Fibroblast of skin of back (primary cell): ENCODE measurements around the gene INTS3. TPM values are rescaled to one million over a fixed set of nuclear protein-coding genes. Genes with fewer than 3 reads are reported as not detected.

Experiments
- DNase-seq: peaks from one replicate; pipeline ENCODE4 v3.0.0-alpha.2; 2013
- polyA plus RNA-seq, 2 experiments: library from polyadenylated mRNA; unstranded; fragments of 120-200 nt; gene quantifications; one replicate each; pipeline ENCODE4 v1.2.1, GENCODE V29; 2013; ENCODE audit not compliant: insufficient read length in 2 of 2

The INTS3 gene, protein sequence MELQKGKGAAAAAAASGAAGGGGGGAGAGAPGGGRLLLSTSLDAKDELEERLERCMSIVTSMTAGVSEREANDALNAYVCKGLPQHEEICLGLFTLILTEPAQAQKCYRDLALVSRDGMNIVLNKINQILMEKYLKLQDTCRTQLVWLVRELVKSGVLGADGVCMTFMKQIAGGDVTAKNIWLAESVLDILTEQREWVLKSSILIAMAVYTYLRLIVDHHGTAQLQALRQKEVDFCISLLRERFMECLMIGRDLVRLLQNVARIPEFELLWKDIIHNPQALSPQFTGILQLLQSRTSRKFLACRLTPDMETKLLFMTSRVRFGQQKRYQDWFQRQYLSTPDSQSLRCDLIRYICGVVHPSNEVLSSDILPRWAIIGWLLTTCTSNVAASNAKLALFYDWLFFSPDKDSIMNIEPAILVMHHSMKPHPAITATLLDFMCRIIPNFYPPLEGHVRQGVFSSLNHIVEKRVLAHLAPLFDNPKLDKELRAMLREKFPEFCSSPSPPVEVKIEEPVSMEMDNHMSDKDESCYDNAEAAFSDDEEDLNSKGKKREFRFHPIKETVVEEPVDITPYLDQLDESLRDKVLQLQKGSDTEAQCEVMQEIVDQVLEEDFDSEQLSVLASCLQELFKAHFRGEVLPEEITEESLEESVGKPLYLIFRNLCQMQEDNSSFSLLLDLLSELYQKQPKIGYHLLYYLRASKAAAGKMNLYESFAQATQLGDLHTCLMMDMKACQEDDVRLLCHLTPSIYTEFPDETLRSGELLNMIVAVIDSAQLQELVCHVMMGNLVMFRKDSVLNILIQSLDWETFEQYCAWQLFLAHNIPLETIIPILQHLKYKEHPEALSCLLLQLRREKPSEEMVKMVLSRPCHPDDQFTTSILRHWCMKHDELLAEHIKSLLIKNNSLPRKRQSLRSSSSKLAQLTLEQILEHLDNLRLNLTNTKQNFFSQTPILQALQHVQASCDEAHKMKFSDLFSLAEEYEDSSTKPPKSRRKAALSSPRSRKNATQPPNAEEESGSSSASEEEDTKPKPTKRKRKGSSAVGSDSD
- 30.1 TPM for polyA plus RNA-seq (2013, experiment 1 of 2; ENCODE audit: insufficient read length)
- polyA plus RNA-seq (2013, experiment 2 of 2; ENCODE audit: insufficient read length): 30.4 TPM

DNA sequence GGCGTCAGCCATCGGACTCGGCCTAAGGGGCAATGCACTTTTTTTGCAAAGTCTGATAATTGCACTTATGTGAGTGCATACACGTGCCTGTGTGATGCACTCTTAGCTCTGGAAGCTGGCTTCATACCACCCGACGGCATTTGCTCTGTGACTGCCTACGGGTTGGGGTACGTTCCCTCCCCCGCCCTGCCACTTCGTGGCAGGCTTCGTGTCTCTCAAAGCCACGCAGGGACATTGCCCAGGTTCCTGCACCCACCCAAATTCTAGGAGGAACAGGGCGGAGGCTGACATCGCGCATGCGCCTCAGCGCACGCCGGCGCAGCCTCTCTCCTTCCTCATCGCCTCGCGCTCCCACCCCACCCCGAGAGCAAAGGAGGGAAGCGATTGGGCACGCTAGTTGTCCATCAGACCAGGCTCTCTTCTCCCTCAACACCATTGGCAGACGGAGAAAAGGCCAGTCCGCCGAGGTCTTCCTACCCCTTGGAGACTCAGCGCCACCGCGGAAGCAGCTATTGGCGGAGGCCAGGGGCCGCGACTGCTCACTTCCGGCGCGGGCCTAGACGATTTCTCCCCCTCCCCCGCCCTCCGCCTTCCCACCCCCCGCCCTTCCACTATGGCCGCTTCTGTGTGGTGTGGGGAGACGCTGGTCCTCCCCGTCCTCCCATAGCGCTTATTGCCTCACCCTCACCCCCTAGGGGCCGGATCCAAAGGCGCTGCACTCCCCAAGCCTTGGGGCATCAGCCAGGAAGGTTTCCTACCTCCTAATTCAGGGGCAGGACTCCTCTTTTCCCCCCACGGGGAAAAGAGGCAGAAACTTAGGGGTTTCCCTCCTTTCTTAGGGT lies at the start of gene INTS3:
TSS of gene INTS3 (plus strand) at position 588 of the 842 bp plus-strand sequence. CDS start 585 bp downstream, outside the sequence.
- DNase-seq: peak; percentile 100

DNA sequence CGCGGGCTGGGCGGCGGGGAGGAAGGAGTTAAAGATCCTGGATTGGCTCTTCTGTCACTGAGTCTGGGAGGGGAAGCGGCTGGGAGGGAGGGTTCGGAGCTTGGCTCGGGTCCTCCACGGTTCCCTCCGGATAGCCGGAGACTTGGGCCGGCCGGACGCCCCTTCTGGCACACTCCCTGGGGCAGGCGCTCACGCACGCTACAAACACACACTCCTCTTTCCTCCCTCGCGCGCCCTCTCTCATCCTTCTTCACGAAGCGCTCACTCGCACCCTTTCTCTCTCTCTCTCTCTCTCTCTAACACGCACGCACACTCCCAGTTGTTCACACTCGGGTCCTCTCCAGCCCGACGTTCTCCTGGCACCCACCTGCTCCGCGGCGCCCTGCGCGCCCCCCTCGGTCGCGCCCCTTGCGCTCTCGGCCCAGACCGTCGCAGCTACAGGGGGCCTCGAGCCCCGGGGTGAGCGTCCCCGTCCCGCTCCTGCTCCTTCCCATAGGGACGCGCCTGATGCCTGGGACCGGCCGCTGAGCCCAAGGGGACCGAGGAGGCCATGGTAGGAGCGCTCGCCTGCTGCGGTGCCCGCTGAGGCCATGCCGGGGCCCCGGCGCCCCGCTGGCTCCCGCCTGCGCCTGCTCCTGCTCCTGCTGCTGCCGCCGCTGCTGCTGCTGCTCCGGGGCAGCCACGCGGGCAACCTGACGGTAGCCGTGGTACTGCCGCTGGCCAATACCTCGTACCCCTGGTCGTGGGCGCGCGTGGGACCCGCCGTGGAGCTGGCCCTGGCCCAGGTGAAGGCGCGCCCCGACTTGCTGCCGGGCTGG lies 49.1 kb upstream of the INTS3 start, which contains the start of gene NPR1:
TSS of gene NPR1 (plus strand) at position 170 of the 818 bp plus-strand sequence. CDS start at position 591, 421 bp downstream.
- no peak for DNase-seq

DNA sequence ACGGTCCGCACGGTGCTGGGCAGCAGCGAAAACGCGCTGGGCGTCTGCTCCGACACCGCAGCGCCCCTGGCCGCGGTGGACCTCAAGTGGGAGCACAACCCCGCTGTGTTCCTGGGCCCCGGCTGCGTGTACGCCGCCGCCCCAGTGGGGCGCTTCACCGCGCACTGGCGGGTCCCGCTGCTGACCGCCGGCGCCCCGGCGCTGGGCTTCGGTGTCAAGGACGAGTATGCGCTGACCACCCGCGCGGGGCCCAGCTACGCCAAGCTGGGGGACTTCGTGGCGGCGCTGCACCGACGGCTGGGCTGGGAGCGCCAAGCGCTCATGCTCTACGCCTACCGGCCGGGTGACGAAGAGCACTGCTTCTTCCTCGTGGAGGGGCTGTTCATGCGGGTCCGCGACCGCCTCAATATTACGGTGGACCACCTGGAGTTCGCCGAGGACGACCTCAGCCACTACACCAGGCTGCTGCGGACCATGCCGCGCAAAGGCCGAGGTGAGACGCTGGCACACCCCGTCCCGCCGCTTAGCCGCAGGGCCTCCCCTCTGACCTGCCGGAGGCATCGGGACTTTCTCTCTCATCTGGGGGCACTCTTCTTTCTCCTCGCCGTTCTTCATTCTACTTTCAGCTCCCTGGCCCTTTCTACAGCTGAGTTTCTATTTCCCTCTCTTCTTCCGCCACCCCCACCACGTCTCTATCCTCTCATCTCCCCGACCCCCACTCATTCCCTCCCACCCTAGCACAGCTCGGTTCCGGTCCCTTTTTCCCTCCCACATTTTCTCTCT lies 48.3 kb upstream of the INTS3 start:
- DNase-seq: no peak

DNA sequence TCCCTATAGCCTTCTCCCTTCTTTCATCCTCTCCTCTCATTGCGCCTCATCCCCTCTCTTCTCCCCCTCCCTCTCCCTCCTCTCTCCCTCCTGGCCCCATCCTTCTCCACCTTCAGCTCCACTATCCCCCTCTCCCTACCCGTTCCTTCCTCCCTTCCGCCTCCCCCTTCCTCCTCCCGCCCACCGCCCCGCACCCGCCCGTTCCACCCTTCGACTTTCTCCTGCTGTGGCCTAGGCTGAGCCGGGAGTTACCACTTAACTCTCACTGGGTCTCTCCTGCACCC lies 47.8 kb upstream of the INTS3 start:
- no peak for DNase-seq

DNA sequence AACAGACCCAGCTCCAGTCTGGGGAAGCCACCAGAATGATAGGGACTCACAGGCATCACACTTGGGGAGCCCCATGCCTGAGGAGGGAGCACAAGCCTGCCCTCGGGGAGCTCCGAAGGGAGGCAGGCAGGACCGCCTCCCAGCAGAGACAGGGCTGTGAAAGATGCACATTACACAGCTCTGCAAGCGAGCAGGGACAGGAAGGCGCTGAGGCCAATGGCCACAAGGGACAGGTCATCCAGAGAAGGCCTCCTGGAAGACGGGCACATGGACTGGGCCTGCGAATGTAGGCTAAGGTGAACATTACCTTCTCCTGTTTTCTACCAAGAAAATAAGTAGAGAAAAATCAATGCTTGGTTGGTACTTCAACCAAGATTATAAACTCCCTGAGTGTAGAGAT lies 45.1 kb upstream of the INTS3 start:
- DNase-seq: no peak

DNA sequence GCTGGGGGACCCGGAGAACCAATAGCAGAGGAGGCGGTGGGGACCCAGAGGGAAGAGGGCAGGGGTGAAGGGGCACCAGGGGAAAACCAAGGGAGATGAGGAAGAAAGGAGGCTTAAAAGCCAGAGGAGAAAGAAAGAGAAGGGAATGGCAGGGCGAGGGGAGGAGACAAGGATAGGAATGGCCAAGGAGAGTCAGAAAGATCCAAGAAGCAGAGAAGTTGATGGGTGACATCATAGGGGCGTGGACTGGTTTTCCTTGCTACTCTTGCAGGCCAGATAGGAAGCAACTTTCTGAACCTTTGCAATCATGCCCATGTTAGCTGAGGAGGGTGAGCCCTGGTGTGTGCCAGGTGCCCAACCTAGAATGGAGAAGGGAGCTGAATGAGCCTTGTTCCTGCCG lies 44.0 kb upstream of the INTS3 start:
- no peak for DNase-seq

DNA sequence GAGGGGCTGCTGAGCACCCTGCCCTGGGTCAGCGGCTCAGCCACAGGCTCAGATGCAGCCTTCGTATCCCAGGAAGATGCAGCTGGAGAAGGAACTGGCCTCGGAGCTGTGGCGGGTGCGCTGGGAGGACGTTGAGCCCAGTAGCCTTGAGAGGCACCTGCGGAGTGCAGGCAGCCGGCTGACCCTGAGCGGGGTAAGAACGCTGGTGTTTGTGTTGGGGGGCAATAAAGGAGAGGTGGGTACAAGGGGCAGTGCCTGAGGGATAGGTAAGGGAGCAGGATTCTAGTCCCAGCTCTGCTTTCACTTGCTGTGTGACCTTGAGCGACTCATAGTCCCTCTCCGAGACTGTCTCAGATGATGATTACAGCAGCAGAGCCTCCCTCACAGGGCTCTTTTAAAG lies 43.0 kb upstream of the INTS3 start:
- no peak for DNase-seq

DNA sequence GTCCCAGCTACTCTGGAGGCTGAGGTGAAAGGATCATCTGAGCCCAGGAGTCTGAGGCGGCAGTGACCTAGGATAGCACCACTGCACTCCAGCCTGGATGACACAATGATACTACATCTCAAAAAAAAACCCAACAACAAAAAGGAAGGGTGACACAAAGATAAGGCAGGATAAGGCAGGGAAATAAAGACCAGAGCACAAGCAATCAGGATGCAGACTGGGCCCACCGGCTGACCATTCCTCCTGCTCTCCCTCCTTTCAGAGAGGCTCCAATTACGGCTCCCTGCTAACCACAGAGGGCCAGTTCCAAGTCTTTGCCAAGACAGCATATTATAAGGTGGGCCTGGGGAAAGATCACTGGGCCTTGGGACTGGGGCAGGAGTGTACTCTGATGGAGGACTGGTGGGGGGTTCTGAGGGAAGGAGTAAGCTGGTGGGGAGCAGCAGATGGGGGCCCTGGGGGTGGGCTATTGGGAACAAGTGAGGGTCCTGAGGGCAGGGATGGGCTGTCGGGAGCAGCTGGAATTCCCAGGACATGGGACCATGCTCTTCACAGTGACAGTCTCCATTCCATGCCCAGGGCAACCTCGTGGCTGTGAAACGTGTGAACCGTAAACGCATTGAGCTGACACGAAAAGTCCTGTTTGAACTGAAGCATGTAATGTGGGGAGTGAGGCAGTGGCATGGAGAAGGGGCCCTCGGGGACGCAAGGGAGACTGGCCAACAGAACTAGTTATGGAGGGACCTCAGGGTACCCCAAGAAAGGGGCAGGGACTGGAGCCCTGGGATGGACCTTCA lies 42.1 kb upstream of the INTS3 start:
- DNase-seq: no peak

DNA sequence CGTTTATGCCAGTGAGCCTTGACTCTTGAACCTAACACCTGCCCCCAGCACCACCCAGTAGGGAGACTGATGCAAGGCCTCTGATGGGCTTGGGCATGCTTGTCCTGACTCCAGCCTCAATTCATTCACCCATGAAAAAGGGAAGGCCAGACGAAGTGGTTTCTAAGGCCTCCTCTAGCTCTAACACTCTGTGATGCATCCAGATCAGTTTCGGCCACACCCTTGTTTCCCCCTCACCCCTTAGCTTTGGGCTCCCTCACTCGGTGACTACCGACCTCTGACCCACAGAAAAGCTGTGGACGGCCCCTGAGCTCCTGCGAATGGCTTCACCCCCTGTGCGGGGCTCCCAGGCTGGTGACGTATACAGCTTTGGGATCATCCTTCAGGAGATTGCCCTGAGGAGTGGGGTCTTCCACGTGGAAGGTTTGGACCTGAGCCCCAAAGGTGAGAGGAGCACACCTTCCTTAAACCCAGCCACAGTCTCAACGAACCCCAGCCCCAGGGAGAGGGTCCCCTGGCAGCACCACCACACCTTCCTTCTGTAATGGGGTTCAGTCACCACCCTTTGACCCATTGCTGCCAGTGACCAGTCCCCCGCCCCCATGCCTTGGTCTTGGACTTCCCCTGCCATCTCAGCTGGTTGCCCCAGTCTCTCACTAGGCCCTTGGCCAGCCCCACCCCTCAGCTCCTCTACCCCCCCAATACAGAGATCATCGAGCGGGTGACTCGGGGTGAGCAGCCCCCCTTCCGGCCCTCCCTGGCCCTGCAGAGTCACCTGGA lies 40.3 kb upstream of the INTS3 start:
- no peak for DNase-seq

DNA sequence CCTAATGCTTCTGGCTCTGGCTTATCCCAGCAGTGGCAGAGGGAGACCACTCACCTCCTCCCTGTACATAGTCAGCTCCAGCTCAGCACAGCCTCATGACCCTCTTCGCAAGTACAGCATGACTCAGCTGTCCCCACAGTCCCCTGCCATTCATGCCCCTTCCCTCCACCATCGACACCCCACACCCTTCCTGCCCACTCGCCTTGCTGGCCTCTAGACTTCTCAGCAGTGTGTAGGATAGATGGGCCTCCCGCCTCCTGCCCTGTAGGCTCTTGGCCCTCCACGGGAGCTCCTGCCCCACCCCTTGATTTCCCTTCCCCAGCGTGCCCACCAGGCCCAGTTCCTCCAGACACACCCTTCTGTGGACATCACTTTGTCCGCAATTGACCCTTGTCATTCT lies 39.6 kb upstream of the INTS3 start:
- DNase-seq: no peak

DNA sequence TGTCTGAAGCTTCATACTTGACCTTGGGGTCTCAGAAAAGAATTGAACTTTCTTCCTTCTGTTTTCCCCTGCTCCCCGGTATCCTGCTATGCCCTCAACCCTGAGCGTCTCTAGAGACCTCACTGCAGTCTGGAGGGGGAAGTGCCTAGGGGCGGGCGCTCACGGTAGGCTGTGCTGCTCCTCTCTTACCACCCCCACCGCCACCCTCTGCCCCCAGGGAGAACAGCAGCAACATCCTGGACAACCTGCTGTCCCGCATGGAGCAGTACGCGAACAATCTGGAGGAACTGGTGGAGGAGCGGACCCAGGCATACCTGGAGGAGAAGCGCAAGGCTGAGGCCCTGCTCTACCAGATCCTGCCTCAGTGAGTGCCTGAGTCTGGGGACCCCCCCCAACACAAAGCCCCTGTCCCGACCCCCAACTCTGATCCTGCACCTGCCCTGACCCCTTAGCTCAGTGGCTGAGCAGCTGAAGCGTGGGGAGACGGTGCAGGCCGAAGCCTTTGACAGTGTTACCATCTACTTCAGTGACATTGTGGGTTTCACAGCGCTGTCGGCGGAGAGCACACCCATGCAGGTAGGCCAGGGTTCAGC lies 39.0 kb upstream of the INTS3 start:
- DNase-seq: no peak

DNA sequence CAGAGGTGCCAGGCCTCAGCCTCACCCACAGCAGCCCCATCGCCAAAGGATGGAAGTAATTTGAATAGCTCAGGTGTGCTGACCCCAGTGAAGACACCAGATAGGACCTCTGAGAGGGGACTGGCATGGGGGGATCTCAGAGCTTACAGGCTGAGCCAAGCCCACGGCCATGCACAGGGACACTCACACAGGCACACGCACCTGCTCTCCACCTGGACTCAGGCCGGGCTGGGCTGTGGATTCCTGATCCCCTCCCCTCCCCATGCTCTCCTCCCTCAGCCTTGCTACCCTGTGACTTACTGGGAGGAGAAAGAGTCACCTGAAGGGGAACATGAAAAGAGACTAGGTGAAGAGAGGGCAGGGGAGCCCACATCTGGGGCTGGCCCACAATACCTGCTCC lies 34.4 kb upstream of the INTS3 start:
- no peak for DNase-seq

DNA sequence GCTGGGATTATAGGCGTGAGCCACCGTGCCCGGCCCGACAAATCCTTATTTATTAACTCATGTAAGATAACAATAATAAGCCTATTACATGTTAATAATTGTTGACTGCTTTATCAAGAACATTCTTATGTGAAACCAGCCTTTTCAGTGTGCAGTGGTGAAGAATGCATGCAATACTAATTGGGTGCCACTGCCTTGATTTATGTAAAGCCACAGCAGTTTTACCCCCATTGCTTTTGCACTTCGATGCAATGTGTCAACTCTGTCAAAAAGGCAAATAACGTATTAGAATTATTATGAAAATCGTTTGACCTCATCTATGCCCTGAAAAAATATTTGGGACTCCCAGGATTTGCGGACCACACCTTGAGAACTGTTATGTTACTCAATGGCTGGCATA lies 31.1 kb upstream of the INTS3 start:
- no peak for DNase-seq

DNA sequence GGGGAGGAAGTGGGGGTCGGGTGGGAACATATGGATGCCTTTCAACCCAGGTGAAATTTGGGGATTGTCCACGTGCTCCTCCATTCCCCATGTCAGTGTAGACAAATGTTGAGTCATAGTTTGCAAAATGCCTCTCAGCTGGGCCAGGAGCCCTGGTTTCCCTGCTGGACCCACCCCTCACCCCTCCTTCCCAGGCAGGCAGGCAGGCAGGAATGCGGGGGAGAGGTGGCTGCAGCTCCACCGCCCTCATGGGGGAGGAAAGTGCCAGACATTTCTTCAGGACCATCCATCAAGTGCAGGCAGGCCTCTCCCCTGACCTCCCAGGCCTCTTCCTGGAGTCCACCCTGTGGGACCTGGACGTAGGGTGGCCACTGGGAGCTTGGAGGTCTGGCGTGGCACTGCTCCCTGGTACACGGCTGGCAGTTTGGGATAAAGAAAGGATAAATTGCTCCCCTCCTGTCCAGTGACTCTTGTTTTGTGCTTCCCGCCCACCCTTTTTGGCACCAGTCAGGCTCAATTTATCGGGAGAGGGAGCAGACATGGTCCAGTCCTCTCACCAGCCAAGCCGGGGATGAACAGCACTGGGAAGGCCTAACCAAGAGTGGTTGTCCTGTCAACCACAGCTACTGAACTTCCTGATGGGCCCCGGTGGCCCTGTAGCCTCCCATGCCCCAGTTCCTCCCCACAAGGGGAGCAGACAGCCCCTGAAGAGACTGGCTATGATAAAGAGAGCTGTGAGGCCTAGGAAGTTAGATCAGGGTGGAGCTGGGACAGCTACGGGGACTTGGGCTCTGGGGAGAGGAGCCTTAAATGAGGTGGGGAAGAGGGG lies 30.4 kb upstream of the INTS3 start:
- no peak for DNase-seq

DNA sequence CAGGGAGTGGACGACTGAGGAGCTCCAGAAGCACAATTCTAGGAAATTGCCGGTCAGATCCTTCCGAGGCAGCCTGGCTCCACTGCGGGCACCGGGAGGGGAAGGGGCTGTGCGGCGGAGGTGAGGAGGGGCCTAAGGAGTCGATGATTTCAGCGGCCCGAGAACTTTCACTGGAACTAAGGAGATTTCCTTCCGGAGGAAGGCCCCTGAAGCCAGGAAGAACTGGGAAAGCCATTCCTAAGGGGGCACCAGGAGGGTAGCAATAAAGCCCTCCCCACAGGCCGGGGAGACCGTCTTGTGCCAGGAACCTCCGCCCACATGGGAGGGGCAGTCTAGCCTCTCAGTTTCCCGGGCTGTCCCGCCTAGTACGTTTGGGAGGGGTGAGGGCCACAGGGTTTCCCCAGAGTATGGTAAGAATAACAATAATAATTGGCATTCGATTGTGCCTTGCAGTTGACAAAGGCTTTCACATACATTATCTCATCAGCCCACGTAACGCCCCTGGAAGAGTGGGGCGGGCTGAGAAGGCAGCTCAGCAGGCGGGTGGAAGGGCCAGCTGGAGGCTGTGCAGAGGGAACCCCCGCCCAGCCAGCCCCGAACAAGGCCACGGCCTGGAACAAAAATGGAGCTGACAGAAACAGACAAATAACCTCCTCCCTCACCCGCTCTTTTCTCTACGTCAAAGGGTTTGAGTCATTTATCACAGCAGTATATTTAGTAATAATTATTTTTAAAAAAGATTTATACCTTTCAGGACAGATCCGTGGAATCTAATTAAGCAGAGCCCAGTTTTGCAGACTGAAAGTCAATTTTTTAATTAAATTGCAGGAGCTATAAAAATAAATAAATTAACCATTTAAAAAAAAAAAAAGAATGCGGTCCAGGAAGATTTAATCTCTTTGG lies 29.6 kb upstream of the INTS3 start:
- DNase-seq: peak; percentile 22

DNA sequence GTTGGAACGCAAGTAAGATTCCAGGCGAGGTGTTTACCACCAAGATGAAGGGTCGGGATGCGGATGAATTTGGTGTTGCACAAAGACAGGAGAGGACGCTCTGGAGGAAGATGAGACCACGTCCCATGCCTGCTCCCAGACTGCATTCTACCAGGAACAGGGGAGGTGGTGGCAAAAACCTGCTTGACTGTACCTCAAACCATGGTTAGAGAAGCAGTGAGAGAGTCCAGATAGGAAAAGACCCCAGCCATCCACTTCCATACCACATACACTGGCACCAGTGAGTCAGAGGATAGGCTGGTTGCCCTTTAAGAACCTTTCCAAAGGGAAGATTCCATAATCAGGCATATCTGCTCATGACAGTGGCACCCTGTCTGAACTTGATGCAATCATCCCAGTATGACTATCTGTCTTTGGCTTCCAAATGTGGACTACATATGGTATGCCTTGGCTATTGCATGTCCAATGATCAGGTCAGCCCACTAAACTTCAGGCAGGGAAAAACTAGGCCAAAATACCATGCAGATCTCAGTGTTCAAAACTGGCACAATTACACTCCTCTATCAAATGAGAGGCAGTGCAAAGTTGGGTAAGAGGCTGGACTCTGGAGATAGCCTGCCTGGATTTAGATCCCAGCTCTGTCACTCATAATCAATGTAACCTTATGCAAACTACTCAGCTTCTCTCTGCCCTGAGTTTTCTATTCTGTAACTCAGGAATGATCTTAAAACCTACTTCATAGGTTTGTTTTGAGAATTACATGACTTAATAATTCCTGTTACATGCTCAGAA lies 28.7 kb upstream of the INTS3 start:
- DNase-seq: peak; percentile 59
